Vagina (tissue), 2 donors: Measurements from ENCODE around the gene TERB1. TPM values are rescaled to one million over a fixed set of nuclear protein-coding genes. Genes with fewer than 3 reads are reported as not detected.

Experiments used
- DNase-seq, 2 donors: peaks; one replicate each; pipeline ENCODE4 v3.0.0-alpha.2; 2017; ENCODE audit errors: extremely low spot score in 2 of 2
- H3K27ac ChIP-seq: fragments of 200-600 bp; sonication (generic); one replicate; pipeline ENCODE4 v1.5.1; 2019
- H3K27me3 ChIP-seq: fragments of 200-600 bp; sonication (generic); one replicate; pipeline ENCODE4 v1.5.1; 2019
- H3K36me3 ChIP-seq, 2 donors: fragments of 200-600 bp; sonication (generic); one replicate each; pipeline ENCODE4 v1.5.1; 2017 to 2019
- H3K4me1 ChIP-seq: fragments of 200-600 bp; sonication (generic); one replicate; pipeline ENCODE4 v1.5.1; 2019
- H3K4me3 ChIP-seq, 2 donors: fragments of 200-600 bp; sonication (generic); 1 replicate in 1 of 2; 2 replicates in 1 of 2; pipeline ENCODE4 v1.5.1; 2016 to 2019
- H3K9me3 ChIP-seq: fragments of 200-600 bp; sonication (generic); one replicate; pipeline ENCODE4 v1.5.1; 2019
- POLR2A ChIP-seq, 2 donors: fragments of 450-650 bp; IDR thresholded peaks; one replicate each; pipeline ENCODE4 v1.6.1; 2017; ENCODE audit warnings: antibody characterized with exemption in 2 of 2, mild to moderate bottlenecking in 2 of 2, moderate library complexity in 2 of 2
- POLR2AphosphoS5 ChIP-seq, 2 donors: sonication (generic); formaldehyde crosslinking; IDR thresholded peaks; one replicate each; pipeline ENCODE4 v1.9.0; 2017; ENCODE audit warnings: antibody characterized with exemption in 2 of 2, mild to moderate bottlenecking in 2 of 2, low read depth in 1 of 2; ENCODE audit not compliant: insufficient read depth in 1 of 2
- intact Hi-C: fragments of 100-400 bp; cut with DNase I; formaldehyde crosslinking; loops from one replicate; pipeline ENCODE4 v1.15.1; 2023
- total RNA-seq: library from RNA; depleted of rRNA; stranded (reverse); fragments of >200 nt; gene quantifications from one replicate; pipeline ENCODE4 v1.2.3, GENCODE V29; 2016
- TF ChIP-seq, protein P1 (sequence below), 3 experiments: fragments of 450-650 bp in 2 of 3; fragments of 200-600 bp in 1 of 3; sonication (generic) in 1 of 3; IDR thresholded peaks; one replicate each; pipeline ENCODE4 v1.5.1; 2017 to 2019; ENCODE audit warnings: antibody characterized with exemption in 3 of 3, mild to moderate bottlenecking in 2 of 3, moderate library complexity in 2 of 3

Gene TERB1
- total RNA-seq, 1 donor from 2014 or later = not detected

DNA sequence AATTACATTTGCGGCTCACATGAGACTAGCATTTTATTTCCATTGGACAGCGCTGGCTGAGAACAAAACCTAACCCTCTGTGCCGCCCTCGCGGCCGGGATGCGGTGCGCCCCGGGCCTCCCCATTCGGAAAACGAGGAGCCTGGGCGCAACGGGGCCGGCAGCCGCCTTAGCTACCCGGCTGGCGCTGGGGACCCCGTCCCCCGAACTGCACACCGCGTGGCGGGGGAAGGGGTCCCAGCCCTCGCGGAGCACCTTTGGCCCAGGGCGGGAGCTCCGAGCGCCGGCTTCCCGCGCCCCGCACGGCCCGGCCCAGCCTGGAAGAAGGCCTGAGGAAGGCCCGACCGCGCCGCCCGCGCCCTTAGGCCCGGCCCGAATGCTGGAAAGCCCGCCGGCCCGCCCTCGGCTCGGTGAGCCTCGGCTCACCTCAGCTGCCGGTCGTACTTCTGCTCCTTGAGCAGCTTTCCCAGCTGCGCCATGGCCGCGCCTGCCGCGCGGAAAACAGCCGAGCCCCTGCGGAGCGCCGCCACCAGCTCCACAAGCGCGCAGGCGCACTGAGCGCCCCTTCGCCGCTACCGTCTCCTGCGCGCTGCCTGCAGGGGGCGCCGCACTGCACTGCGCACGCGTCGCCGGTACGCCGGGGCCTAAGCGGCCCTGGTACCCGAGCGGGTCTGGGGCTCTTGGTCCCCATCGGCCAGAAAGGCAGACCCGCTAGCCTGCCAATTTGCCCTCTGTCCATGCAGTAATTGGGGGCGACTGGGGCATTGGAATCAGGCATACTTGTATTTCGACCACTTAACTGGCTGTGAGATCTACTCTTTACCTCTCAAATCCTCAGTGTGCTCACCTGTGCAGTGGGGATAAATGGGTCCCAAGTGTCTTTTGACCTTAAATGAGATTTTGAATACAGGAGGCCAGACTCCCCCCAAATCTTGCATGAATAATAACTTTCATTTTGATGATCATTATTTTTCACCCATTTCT, 29.3 kb upstream of the TERB1 start, which contains the start of gene NAE1:
Gene NAE1 (minus strand): TSS at position 555 of the 983 bp plus-strand sequence. CDS start 77 bp downstream, at position 478.
- Histone ChIP-seq H3K4me3 (peak within 1 kb of the TSS; percentile 71 to 72), H3K9me3 (no peaks in the 10 kb centered on the region), H3K27ac (peak within 1 kb of the TSS; percentile 89), H3K4me1 (peaks cover 20% of the 10 kb centered on the region), H3K27me3 (no peaks in the 10 kb centered on the region), H3K36me3 (peaks cover 0 to 6% of the 10 kb centered on the region in 2 donors)
- DNase-seq = peak in 1 of 2 donors; percentile 69
- intact Hi-C loops = no loop called here
- TF ChIP-seq POLR2A (IDR thresholded peaks at IDR 0.05) (peak in 1 of 2 donors; percentile 84), POLR2AphosphoS5 (IDR thresholded peaks at IDR 0.05; ENCODE audit: insufficient read depth in 1 of 2, low read depth in 1 of 2) (peak in 1 of 2 donors; percentile 84)
- TF ChIP-seq, protein P1, sequence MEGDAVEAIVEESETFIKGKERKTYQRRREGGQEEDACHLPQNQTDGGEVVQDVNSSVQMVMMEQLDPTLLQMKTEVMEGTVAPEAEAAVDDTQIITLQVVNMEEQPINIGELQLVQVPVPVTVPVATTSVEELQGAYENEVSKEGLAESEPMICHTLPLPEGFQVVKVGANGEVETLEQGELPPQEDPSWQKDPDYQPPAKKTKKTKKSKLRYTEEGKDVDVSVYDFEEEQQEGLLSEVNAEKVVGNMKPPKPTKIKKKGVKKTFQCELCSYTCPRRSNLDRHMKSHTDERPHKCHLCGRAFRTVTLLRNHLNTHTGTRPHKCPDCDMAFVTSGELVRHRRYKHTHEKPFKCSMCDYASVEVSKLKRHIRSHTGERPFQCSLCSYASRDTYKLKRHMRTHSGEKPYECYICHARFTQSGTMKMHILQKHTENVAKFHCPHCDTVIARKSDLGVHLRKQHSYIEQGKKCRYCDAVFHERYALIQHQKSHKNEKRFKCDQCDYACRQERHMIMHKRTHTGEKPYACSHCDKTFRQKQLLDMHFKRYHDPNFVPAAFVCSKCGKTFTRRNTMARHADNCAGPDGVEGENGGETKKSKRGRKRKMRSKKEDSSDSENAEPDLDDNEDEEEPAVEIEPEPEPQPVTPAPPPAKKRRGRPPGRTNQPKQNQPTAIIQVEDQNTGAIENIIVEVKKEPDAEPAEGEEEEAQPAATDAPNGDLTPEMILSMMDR (IDR thresholded peaks at IDR 0.05) = peak; percentile 85 to 99 (median 88)

DNA sequence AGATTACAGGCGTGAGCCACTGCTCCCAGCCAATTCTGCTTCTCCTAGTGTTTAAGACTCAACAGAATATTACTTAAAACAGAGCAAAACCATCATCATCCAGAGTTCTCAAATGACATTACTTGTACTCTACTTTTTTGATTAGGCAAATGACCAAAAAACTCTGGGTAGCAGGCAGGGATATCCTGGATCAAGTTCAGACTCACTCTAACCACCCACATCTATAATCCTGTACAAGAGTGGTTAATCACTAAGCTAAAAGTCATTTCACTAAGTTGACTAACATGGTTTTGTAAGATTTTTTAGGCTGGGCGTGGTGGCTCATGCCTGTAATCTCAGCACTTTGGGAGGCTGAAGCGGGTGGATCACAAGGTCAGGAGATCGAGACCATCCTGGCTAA, 22.6 kb upstream of the TERB1 start:
- intact Hi-C loops = no loop called here
- no peak overlapping the region for H3K27ac ChIP-seq
- no peaks in the 10 kb centered on the region for H3K9me3 ChIP-seq
- no peak overlapping the region for H3K4me3 ChIP-seq
- H3K4me1 ChIP-seq = peaks cover 8% of the 10 kb centered on the region
- no peak for TF ChIP-seq POLR2AphosphoS5 (IDR thresholded peaks at IDR 0.05; ENCODE audit: insufficient read depth in 1 of 2, low read depth in 1 of 2)
- TF ChIP-seq, protein P1 (IDR thresholded peaks at IDR 0.05) = no peak
- no peak for TF ChIP-seq POLR2A (IDR thresholded peaks at IDR 0.05)
- H3K36me3 ChIP-seq = peaks cover 4 to 48% of the 10 kb centered on the region in 2 donors
- no peak for DNase-seq
- no peaks in the 10 kb centered on the region for H3K27me3 ChIP-seq

DNA sequence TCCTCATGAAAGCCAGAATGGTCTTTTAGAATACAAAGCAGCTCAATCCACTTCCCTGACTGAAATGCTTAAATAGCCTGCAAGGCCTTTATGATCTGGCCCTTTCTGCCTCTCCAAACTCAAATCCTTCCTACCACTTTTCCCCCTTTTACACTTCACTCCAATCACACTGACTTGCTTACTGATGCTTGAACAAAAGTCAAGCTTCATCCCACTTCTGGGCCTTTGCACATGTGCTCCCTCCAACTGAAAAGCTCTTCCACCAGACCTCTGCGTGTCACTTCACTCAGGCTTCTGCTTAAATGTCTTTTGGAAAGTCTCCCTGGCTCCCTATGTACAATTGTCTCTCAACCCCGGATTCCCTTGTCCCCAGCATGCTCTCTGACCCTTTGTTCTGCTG, 13.3 kb upstream of the TERB1 start:
- Histone ChIP-seq H3K4me1 (no peaks in the 10 kb centered on the region), H3K9me3 (no peaks in the 10 kb centered on the region), H3K27me3 (no peaks in the 10 kb centered on the region), H3K27ac (no peak overlapping the region), H3K4me3 (no peak overlapping the region), H3K36me3 (peaks cover 0 to 82% of the 10 kb centered on the region in 2 donors)
- TF ChIP-seq POLR2AphosphoS5 (IDR thresholded peaks at IDR 0.05; ENCODE audit: insufficient read depth in 1 of 2, low read depth in 1 of 2) = no peak
- no peak for TF ChIP-seq POLR2A (IDR thresholded peaks at IDR 0.05)
- TF ChIP-seq, protein P1 (IDR thresholded peaks at IDR 0.05) = no peak
- DNase-seq = no peak
- intact Hi-C loops = no loop called here

DNA sequence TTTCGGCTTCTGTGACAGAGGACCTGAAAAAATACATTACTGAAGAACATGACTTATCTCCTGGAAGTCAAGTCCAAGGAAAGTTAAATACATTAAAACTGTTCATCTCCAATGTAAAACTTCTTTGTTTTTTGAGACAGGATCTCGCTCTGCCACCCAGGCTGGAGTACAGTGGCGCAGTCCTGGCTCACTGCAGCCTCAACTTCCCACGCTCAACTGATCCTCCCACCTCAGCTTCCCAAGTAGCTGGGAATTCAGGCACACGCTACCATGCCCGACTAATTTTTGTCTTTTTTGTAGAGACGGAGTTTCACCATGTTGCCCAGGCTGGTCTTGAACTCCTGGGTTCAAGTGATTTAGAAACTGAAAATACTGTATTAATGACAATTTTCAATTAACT, 9.7 kb upstream of the TERB1 start:
- H3K4me3 ChIP-seq = no peak overlapping the region
- TF ChIP-seq POLR2AphosphoS5 (IDR thresholded peaks at IDR 0.05; ENCODE audit: insufficient read depth in 1 of 2, low read depth in 1 of 2) (no peak), POLR2A (IDR thresholded peaks at IDR 0.05) (no peak)
- TF ChIP-seq, protein P1 (IDR thresholded peaks at IDR 0.05) = no peak
- no peaks in the 10 kb centered on the region for H3K27me3 ChIP-seq
- intact Hi-C loops = no loop called here
- peaks cover 3 to 75% of the 10 kb centered on the region in 2 donors for H3K36me3 ChIP-seq
- H3K9me3 ChIP-seq = no peaks in the 10 kb centered on the region
- H3K4me1 ChIP-seq = no peaks in the 10 kb centered on the region
- DNase-seq = no peak
- no peak overlapping the region for H3K27ac ChIP-seq
